PFSK-1 (cell line): Measurements from ENCODE around the gene CCDC171.

Source experiments
- FOXP2 ChIP-seq: optimal IDR thresholded peaks from 2 replicates; pipeline ENCODE3; 2011; ENCODE audit warnings: borderline replicate concordance, control low read depth, inconsistent platforms; ENCODE audit not compliant: insufficient read depth; ENCODE audit errors: extremely low read length, extremely low read depth
- POLR2AphosphoS5 ChIP-seq: IDR thresholded peaks from 2 replicates; pipeline ENCODE4 v1.6.1; 2012; ENCODE audit warnings: low read depth, mild to moderate bottlenecking, control low read depth, low read length, moderate library complexity
- REST ChIP-seq, 2 experiments: IDR thresholded peaks; 2 replicates each; pipeline versions ENCODE4 v1.6.1 to v1.8.0; 2011 to 2012; ENCODE audit warnings: low read depth in 2 of 2, low read length in 2 of 2, control low read depth in 1 of 2, inconsistent platforms in 1 of 2, mild to moderate bottlenecking in 1 of 2, moderate library complexity in 1 of 2; ENCODE audit not compliant: insufficient read depth in 1 of 2
- SIN3A ChIP-seq: IDR thresholded peaks from 2 replicates; pipeline ENCODE4 v1.6.1; 2012; ENCODE audit warnings: mild to moderate bottlenecking, low read length, moderate library complexity, borderline replicate concordance; ENCODE audit not compliant: insufficient read depth
- TAF1 ChIP-seq: IDR thresholded peaks from 2 replicates; pipeline ENCODE4 v1.6.1; 2012; ENCODE audit warnings: low read length, control low read depth, borderline replicate concordance; ENCODE audit not compliant: insufficient read depth

The CCDC171 gene

GRCh38 chr9:15707000-15707399 is 154.2 kb downstream of the CCDC171 start:
- TF ChIP-seq POLR2AphosphoS5 (no peak), TAF1 (no peak), SIN3A (no peak), FOXP2 (no peak), REST (IDR thresholded peaks at IDR 0.05; ENCODE audit: insufficient read depth in 1 of 2, low read depth in 2 of 2, low read length in 2 of 2) (no peak)

GRCh38 chr9:15711531-15711930 is 158.7 kb downstream of the CCDC171 start:
- TF ChIP-seq FOXP2 (no peak), REST (IDR thresholded peaks at IDR 0.05; ENCODE audit: insufficient read depth in 1 of 2, low read depth in 2 of 2, low read length in 2 of 2) (no peak), TAF1 (no peak), POLR2AphosphoS5 (no peak), SIN3A (no peak)

- no peak for TF ChIP-seq REST (IDR thresholded peaks at IDR 0.05; ENCODE audit: insufficient read depth in 1 of 2, low read depth in 2 of 2, low read length in 2 of 2)
- TF ChIP-seq TAF1: no peak
- TF ChIP-seq FOXP2: no peak
- TF ChIP-seq SIN3A: no peak
- TF ChIP-seq POLR2AphosphoS5: no peak
Observed at GRCh38 chr9:15711931-15712330, 159.1 kb downstream of the CCDC171 start.

- TF ChIP-seq SIN3A: no peak
- no peak for TF ChIP-seq TAF1
- TF ChIP-seq REST (IDR thresholded peaks at IDR 0.05; ENCODE audit: insufficient read depth in 1 of 2, low read depth in 2 of 2, low read length in 2 of 2): no peak
- no peak for TF ChIP-seq POLR2AphosphoS5
- TF ChIP-seq FOXP2: no peak
Observed at GRCh38 chr9:15714746-15715145, 161.9 kb downstream of the CCDC171 start.

- TF ChIP-seq FOXP2: no peak
- TF ChIP-seq SIN3A: no peak
- no peak for TF ChIP-seq REST (IDR thresholded peaks at IDR 0.05; ENCODE audit: insufficient read depth in 1 of 2, low read depth in 2 of 2, low read length in 2 of 2)
Observed at GRCh38 chr9:15717290-15717967, 164.6 kb downstream of the CCDC171 start.
